NCI-H1694 treated with DMSO at 0.1 percent for 48 hours (cell line): ENCODE measurements around the gene ANKRD55.
"Not testable (repeated sequence)": the region's sequence is repeated elsewhere in the genome, so short reads cannot be mapped to it uniquely, and the experiment has no call there.

ENCODE experiments used
- DNase-seq: peaks from one replicate; lab custom pipeline; 2025; lab: John Stamatoyannopoulos, UW

Gene ANKRD55

GRCh38 chr5:56102889-56103288 lies 130.2 kb downstream of the ANKRD55 start:
- no peak for DNase-seq

DNA sequence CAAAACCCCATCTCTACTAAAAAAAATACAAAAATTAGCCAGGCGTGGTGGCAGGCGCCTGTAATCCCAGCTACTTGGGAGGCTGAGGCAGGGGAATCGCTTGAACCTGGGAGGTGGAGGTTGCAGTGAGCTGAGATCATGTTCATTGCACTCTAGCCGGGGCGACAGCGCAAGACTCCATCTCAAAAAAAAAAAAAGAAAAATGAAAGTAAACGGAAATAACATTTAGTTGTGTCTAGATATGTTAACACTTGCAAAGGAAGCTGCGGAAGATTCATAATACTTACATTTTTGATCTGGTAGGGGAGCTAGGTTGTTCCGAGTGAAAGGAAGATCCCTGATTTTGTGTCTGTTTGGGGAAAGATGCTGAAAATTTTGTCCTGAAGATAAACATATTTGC lies 130.9 kb downstream of the ANKRD55 start:
- not testable (repeated sequence) for DNase-seq

DNA sequence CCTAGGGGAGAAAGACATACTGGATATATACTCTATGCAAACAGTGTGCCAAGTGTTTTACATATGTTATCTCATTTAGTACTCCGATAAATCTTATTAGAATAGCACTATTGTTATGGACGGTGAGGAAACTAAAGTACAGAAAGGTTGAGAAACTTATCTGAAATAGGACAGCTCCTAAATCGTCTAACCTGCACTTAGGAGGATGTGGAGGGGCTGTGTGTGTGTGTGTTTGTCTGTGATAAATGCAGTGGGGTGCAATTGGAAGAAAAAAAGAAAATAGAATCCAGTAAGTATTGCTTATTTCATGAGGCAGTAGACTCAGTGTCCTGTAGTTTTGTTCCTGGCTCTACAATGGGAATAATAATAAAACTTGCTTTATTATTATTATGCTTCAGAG lies 131.9 kb downstream of the ANKRD55 start:
- no peak for DNase-seq

- DNase-seq, result no peak
These were observed 132.5 kb downstream of the ANKRD55 start for GRCh38 chr5:56100439-56101176.

DNA sequence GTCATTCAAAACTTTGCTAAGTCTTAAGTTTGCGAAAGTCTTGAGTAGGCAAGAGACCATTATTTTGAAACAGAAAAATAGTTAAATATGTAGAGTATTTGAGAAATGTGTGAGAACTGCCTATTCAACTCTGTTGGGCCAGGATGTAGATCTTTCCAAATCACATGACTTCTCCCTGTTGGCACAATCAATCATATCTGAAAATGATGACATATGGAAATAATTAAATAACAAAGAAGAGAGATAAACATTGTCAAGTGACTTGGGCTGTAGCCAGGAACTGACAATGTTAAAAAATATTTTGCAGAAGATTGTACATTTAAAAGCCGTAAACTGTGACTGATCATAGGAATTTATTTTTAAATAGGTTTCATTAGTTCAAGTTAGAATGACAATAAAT lies 133.8 kb downstream of the ANKRD55 start:
- DNase-seq, result no peak

GRCh38 chr5:56097055-56097454 lies 136.1 kb downstream of the ANKRD55 start:
- no peak for DNase-seq

DNA sequence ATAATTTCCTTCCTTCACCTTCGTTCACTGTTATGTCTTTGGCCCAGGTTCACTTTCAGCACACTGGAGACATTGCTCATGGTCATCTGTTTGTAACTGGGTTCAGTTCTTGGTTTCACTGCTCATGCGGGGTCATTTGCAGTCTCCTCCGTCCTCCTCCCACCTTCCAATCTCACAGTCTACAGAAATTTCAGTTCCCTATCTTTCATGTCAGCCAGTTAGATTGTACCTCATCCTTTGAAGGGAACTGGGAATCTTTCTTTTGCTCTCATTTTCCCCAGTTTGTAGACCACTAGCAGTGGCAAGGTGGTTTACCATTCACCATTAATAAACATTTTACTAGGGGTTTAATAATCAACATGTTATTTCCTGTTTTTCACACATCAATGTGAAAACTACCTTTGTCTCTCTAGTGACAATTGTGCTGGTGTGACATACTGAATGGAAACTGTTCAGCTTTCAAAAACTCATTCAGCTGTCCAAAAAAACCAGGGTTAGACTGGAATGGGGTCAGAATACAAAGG lies 137.5 kb downstream of the ANKRD55 start:
- no peak for DNase-seq

- no peak for DNase-seq
These were observed 138.4 kb downstream of the ANKRD55 start for GRCh38 chr5:56094579-56095361.

DNA sequence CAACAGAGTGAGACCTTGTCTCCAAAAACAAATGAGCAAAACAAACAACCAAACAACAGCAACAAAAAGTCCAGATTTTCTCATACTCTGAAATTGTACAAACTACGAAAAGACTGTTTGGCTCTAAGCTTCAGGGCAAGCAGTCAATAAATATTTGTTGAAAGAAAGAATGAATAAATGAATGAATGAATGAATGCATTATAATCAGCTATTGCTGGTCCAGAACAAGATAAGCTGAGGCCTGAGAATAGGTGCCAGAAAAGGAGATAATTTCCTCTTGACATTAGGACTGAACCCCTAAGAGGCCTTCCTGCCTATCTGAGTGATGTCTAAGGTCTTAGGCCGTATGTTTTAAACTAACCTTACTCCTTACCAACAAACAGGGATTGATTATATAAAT lies 139.2 kb downstream of the ANKRD55 start:
- no peak for DNase-seq

- DNase-seq, result no peak
These were observed 141.0 kb downstream of the ANKRD55 start for GRCh38 chr5:56092115-56092514.

GRCh38 chr5:56091664-56092063 lies 141.5 kb downstream of the ANKRD55 start:
- DNase-seq, result no peak

GRCh38 chr5:56090793-56091460 lies 142.2 kb downstream of the ANKRD55 start:
- no peak for DNase-seq

DNA sequence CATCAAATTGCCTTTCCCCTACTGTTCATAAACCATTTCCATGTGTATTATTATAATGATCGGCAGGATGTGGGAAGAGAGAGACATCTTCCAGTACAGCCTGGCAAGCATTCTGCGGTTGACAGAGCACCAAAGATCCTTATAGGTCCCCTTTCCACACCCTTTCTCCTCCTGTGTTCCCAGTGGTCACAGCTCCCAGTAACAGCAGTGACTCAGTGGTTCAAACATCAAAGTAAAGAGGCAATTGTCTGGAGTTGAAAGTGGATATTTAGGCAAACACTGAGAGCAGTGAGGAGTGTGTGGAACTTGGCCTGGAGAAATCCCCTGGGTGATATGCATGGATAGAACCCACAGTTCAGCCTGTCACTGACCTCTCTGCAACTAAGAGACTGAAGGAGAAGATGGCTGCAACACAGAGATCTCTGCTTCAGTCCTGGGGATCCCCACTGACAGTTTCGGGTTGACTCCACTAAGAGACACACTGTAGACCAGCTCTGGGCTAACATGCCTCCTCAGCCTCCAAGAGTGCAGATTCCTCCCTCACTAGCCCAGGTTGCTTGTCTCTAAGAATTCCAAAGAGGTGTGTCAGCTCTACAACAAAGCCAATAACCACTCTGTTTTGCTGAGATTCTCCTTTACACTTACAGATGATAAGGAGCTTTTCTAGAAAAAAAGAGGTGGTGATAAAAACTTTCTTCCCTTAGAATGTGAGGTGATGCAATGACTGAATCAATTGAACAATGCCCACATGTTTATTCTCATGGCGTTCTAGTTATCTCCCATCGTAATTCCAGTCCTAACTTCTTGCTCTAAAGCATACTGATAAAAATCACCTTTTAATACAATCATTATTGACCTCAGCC lies 143.9 kb downstream of the ANKRD55 start:
- DNase-seq, result no peak

DNA sequence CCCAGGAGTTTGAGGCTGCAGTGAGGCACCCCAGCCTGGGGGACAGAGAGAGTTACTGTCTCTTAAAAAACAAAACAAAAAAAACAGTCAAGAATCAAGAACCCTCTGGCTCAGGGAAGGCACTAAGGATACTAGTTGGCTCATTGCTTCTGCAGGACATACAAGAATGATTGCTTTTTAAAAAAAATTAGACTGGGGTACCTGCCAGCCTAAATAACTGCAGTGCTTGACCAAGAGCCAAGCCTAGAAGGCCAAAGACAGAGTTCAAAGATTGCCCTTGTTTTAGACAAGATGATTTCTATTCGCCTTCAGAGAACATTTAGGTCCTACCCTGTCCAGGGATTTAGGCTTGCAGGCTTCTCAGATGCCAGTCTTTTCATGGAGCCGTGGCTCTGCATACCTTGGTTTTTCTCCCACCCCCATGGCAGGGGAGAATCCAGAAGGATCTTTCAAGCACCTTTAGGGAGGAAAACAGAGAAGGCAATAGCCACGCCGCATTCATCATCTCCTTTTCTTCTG lies 144.6 kb downstream of the ANKRD55 start:
- no peak for DNase-seq

DNA sequence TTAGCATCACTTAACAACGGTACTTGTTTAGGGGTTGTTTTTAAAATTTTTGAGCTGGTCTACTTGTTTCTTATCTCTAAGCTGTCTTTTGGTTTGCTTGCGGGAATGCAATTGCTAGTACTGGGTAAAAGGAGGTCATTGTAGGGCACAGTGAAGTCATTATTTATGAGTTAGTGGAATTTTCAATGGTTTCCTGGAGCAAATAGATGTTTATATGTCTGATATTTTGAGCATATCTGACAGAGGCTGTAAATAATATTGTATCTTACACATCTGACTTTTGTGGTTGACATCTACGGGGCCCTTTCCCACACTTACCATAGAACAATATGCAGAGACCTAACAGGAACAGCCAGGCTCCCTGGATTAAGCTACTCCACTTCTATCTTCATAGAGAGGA lies 147.9 kb downstream of the ANKRD55 start:
- DNase-seq, result no peak

DNA sequence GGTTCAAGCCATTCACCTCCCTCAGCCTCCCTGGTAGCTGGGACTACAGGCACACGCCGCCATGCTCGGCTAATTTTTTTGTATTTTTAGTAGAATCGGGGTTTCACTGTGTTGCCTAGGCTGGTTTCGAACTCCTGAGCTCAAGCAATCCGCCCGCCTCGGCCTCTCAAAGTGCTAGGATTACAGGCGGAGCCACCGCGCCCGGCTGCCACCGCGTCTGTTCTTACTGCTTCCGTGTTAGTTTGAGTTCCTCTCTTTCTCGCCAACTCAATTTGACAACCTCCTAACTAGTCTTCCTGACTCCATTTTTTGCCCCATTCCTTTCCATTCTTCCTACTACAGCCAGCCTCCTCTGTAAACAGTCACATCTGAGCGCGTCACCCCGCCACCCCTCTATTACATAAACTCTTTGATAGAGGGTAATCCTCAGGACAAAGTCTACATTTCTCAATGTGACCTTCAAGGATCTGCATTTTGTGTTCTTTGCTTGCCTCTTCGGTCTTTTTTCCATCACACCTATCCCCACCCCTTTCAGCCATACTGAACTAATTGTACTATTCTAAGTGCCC lies 149.8 kb downstream of the ANKRD55 start:
- no peak for DNase-seq

DNA sequence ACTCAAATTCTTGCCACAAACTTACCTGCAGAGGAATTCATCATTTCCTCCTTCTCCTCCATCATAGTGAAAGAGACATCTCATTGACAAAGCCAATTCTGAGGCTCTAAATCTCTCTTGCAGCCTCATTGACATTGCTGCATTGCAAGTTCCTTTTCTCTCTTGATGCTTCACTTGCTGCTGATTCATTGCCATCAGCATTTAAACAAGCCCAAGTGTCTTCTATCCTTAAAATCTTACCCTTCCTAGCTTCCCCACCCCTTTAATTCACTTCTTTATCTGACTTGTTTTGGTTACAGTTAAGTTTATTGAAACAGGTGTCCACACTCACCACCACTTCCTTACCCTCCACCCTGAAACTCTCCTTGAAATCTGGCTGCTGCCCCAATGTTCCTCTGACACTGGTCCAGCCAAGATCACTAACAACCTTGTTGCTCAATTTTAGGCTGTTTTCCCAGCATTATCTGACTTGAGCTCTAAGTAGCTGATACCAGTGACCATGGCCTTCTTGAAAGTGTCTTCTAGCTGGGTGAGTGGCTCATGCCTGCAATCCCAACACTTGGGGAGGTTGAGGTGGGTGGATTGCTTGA lies 152.0 kb downstream of the ANKRD55 start:
- not testable (repeated sequence) for DNase-seq

DNA sequence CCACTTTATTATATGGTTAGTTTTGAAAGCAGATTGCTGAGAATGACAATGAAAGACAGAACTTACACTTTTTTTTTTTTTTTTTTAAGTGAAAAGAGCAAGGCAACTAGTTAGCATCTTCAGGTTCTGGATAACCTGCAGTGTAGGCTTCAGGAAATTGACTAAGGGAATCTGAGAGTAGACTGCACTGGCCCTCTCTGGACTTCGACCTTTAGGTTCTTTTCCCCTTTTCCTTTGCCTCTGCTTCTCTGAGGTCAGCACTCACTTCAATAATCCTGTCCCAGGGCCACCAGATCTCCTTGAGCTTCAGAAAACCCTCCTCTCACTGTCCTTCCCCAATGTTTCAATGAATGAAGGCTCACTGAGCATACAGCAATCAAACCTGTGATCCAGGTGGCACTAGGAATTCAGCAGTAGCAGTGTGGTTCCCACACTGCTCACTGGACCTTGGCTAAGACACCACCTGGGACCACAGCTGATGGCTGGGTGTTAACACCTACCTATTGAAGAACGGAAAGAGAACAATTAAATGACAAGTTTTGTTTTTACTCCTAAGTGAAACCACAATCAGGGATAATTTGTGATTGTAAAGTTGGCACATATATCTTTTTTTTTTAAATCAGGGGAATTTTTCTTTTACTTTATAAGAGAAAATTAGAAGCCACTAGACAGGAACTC lies 152.6 kb downstream of the ANKRD55 start:
- no peak for DNase-seq

- not testable (repeated sequence) for DNase-seq
These were observed 154.0 kb downstream of the ANKRD55 start for GRCh38 chr5:56079157-56079500.
